ENCODE measurements around the gene NR2C2.

Gene NR2C2

GRCh38 chr3:14947886-14948608 is 664 bp downstream of the NR2C2 start:
- H3K9me3 Mint-ChIP-seq, result no peaks in the 10 kb centered on the region
- peaks cover 3% of the 10 kb centered on the region for H3K27me3 Mint-ChIP-seq (ENCODE audit: low read depth, poor library complexity)
- no peak for TF ChIP-seq CTCF (IDR thresholded peaks at IDR 0.05)
- H3K27ac Mint-ChIP-seq, result peak overlapping the region; percentile 100
- peak overlapping the region; percentile 94 for H3K4me3 Mint-ChIP-seq
- H3K36me3 Mint-ChIP-seq (ENCODE audit: low read depth), result peaks cover 56% of the 10 kb centered on the region
- peak; percentile 97 for DNase-seq
- peaks cover 39% of the 10 kb centered on the region for H3K4me1 Mint-ChIP-seq

GRCh38 chr3:14948609-14949038 is 1.2 kb downstream of the NR2C2 start:
- no peaks in the 10 kb centered on the region for H3K9me3 Mint-ChIP-seq
- H3K4me1 Mint-ChIP-seq, result peaks cover 39% of the 10 kb centered on the region
- peaks cover 56% of the 10 kb centered on the region for H3K36me3 Mint-ChIP-seq (ENCODE audit: low read depth)

GRCh38 chr3:14949126-14949525 is 1.7 kb downstream of the NR2C2 start:
- Mint-ChIP-seq H3K27me3 (ENCODE audit: low read depth, poor library complexity) (peaks cover 3% of the 10 kb centered on the region), H3K4me3 (peak overlapping the region; percentile 94), H3K36me3 (ENCODE audit: low read depth) (peaks cover 56% of the 10 kb centered on the region), H3K4me1 (peaks cover 39% of the 10 kb centered on the region), H3K9me3 (no peaks in the 10 kb centered on the region), H3K27ac (peak overlapping the region; percentile 94)
- no peak for TF ChIP-seq CTCF (IDR thresholded peaks at IDR 0.05)
- no peak for DNase-seq

More at GRCh38 chr3:14948609-14949038, 1.2 kb downstream of the NR2C2 start:
- no peak for TF ChIP-seq CTCF (IDR thresholded peaks at IDR 0.05)
- Mint-ChIP-seq H3K27me3 (ENCODE audit: low read depth, poor library complexity) (peaks cover 3% of the 10 kb centered on the region), H3K4me3 (peak overlapping the region; percentile 94), H3K27ac (peak overlapping the region; percentile 94)
- no peak for DNase-seq

GRCh38 chr3:14950274-14950673 is 2.9 kb downstream of the NR2C2 start:
- Mint-ChIP-seq H3K36me3 (ENCODE audit: low read depth) (peaks cover 60% of the 10 kb centered on the region), H3K27me3 (ENCODE audit: low read depth, poor library complexity) (peaks cover 3% of the 10 kb centered on the region), H3K9me3 (no peaks in the 10 kb centered on the region), H3K4me3 (peak overlapping the region; percentile 70), H3K27ac (no peak overlapping the region), H3K4me1 (peaks cover 39% of the 10 kb centered on the region)
- no peak for DNase-seq
- no peak for TF ChIP-seq CTCF (IDR thresholded peaks at IDR 0.05)

- H3K4me3 Mint-ChIP-seq, result no peak overlapping the region
- peaks cover 14% of the 10 kb centered on the region for H3K4me1 Mint-ChIP-seq
- H3K27me3 Mint-ChIP-seq (ENCODE audit: low read depth, poor library complexity), result no peaks in the 10 kb centered on the region
- H3K36me3 Mint-ChIP-seq (ENCODE audit: low read depth), result peaks cover 42% of the 10 kb centered on the region
- no peak for DNase-seq
- H3K27ac Mint-ChIP-seq, result no peak overlapping the region
- no peak for TF ChIP-seq CTCF (IDR thresholded peaks at IDR 0.05)
- H3K9me3 Mint-ChIP-seq, result no peaks in the 10 kb centered on the region
Observed at GRCh38 chr3:14957153-14957552, 9.8 kb downstream of the NR2C2 start.

GRCh38 chr3:14957925-14958324 is 10.5 kb downstream of the NR2C2 start:
- H3K27me3 Mint-ChIP-seq (ENCODE audit: low read depth, poor library complexity), result no peaks in the 10 kb centered on the region
- no peak for DNase-seq
- H3K9me3 Mint-ChIP-seq, result no peaks in the 10 kb centered on the region
- no peak overlapping the region for H3K4me3 Mint-ChIP-seq
- H3K4me1 Mint-ChIP-seq, result peaks cover 14% of the 10 kb centered on the region
- H3K27ac Mint-ChIP-seq, result peak overlapping the region; percentile 34
- TF ChIP-seq CTCF (IDR thresholded peaks at IDR 0.05), result no peak
- peaks cover 44% of the 10 kb centered on the region for H3K36me3 Mint-ChIP-seq (ENCODE audit: low read depth)

Measured in nephron progenitor cell (in vitro differentiated cells).